ENCODE results near the gene BORCS6. TPM values are rescaled to one million over a fixed set of nuclear protein-coding genes. Genes with fewer than 3 reads are reported as not detected.

BORCS6 gene
- total RNA-seq, 1 donor from 2014 or later, result 0.71 TPM

- H3K27ac ChIP-seq, result no peak overlapping the region
- Mint-ChIP-seq H3K4me1 (peaks cover 3% of the 10 kb centered on the region), H3K9me3 (no peaks in the 10 kb centered on the region), H3K27me3 (ENCODE audit: insufficient read depth, low read depth) (peaks cover 12% of the 10 kb centered on the region), H3K27ac (no peak overlapping the region), H3K36me3 (peaks cover 14% of the 10 kb centered on the region), H3K4me3 (no peak overlapping the region)
- H3K9me3 ChIP-seq (ENCODE audit: low read depth), result no peaks in the 10 kb centered on the region
- no peak overlapping the region for H3K4me3 ChIP-seq
- DNase-seq (ENCODE audit: low spot score), result no peak
- no peaks in the 10 kb centered on the region for H3K36me3 ChIP-seq
- no peaks in the 10 kb centered on the region for H3K4me1 ChIP-seq
- no peak overlapping the region for H2AFZ ChIP-seq (replicated peaks)
- TF ChIP-seq EZH2 (IDR thresholded peaks at IDR 0.05), result no peak
- no peak for TF ChIP-seq EZH2phosphoT487 (IDR thresholded peaks at IDR 0.05)
- TF ChIP-seq, protein P1, sequence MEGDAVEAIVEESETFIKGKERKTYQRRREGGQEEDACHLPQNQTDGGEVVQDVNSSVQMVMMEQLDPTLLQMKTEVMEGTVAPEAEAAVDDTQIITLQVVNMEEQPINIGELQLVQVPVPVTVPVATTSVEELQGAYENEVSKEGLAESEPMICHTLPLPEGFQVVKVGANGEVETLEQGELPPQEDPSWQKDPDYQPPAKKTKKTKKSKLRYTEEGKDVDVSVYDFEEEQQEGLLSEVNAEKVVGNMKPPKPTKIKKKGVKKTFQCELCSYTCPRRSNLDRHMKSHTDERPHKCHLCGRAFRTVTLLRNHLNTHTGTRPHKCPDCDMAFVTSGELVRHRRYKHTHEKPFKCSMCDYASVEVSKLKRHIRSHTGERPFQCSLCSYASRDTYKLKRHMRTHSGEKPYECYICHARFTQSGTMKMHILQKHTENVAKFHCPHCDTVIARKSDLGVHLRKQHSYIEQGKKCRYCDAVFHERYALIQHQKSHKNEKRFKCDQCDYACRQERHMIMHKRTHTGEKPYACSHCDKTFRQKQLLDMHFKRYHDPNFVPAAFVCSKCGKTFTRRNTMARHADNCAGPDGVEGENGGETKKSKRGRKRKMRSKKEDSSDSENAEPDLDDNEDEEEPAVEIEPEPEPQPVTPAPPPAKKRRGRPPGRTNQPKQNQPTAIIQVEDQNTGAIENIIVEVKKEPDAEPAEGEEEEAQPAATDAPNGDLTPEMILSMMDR (IDR thresholded peaks at IDR 0.05), result no peak
- peaks cover 4% of the 10 kb centered on the region for H3F3A ChIP-seq (ENCODE audit: low read depth)
- no peak overlapping the region for H3K9ac ChIP-seq
- H3K27me3 ChIP-seq, result no peaks in the 10 kb centered on the region
- peaks cover 18% of the 10 kb centered on the region for H4K20me1 ChIP-seq (ENCODE audit: low read depth)
- no peak overlapping the region for H3K4me2 ChIP-seq
- H3K79me2 ChIP-seq (ENCODE audit: low read depth), result no peaks in the 10 kb centered on the region
Measured at GRCh38 chr17:8147141-8147804, 42.7 kb downstream of the BORCS6 start.

DNA sequence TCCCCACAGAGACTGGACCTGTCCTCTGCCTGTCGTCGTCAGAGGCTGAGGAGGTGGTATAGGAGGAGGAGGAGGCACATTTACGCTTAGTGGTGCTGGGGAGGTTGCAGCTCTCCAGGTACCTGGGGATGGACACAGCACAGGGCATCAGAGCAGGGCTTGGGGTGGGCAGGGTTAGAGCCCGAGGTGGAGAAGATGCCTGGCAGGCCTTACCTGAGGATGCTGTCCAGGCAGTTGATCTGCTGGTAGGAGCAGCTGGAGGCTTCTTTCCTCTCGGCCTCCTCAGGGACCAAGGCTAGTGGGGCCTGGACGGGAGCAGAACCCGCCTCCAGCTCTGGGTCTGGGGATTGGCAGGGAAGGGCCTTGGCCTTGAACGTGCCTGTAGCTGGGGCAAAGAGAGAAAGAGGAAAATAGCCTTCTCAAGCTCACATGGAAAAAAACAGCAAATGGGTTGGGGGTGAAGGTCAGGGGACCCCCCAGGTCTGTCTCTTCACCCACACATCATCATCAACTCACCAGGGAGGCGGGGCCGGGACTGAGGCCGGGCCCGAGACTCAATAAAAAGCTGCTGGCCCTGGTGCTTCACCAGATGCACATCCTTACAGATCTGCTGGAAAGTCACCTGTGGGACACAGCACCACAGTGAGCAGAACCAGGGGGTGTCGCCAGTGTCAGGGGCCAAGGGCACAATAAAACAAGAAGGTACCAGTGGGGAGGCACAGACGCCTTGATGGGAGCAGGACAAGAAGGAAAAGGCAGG is 43.4 kb downstream of the BORCS6 start:
- no peaks in the 10 kb centered on the region for H3K9me3 ChIP-seq (ENCODE audit: low read depth)
- no peak overlapping the region for H3K4me3 Mint-ChIP-seq
- no peak overlapping the region for H3K27ac Mint-ChIP-seq
- H2AFZ ChIP-seq (replicated peaks), result no peak overlapping the region
- no peak for DNase-seq (ENCODE audit: low spot score)
- peaks cover 13% of the 10 kb centered on the region for H4K20me1 ChIP-seq (ENCODE audit: low read depth)
- no peak overlapping the region for H3K4me2 ChIP-seq
- TF ChIP-seq EZH2phosphoT487 (IDR thresholded peaks at IDR 0.05) (no peak), EZH2 (IDR thresholded peaks at IDR 0.05) (no peak)
- TF ChIP-seq, protein P1 (IDR thresholded peaks at IDR 0.05), result no peak
- H3K9ac ChIP-seq, result no peak overlapping the region
- H3K9me3 Mint-ChIP-seq, result no peaks in the 10 kb centered on the region
- no peaks in the 10 kb centered on the region for H3K36me3 ChIP-seq
- H3K4me1 Mint-ChIP-seq, result peaks cover 3% of the 10 kb centered on the region
- peaks cover 15% of the 10 kb centered on the region for H3K36me3 Mint-ChIP-seq
- H3F3A ChIP-seq (ENCODE audit: low read depth), result peaks cover 4% of the 10 kb centered on the region
- no peaks in the 10 kb centered on the region for H3K79me2 ChIP-seq (ENCODE audit: low read depth)
- H3K4me3 ChIP-seq, result no peak overlapping the region
- H3K27ac ChIP-seq, result no peak overlapping the region
- H3K4me1 ChIP-seq, result no peaks in the 10 kb centered on the region
- H3K27me3 ChIP-seq, result no peaks in the 10 kb centered on the region
- H3K27me3 Mint-ChIP-seq (ENCODE audit: insufficient read depth, low read depth), result peaks cover 12% of the 10 kb centered on the region

DNA sequence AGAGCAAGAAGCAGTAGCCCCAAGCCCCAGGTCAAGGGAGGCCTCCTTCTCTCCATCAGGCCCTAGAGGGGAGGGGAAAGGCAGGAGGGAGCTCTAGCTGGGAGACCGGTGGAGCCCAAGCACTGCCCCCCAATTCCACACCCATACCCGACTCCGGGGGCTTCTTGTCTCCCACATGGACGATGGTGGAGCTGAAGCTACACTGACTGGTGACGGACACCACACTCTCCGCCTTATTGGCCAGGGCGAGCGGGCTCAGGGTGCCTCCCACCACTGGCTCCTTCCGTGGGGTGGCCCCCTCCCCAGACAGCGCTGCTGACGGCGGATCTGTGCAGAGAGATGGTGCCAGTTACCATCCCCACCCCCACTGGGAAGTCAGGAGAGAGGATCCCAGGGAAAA is 44.2 kb downstream of the BORCS6 start:
- H3K4me3 Mint-ChIP-seq, result no peak overlapping the region
- H3K36me3 ChIP-seq, result no peaks in the 10 kb centered on the region
- H3K36me3 Mint-ChIP-seq, result peaks cover 20% of the 10 kb centered on the region
- H3K4me1 ChIP-seq, result no peaks in the 10 kb centered on the region
- no peak for TF ChIP-seq EZH2 (IDR thresholded peaks at IDR 0.05)
- no peak for TF ChIP-seq EZH2phosphoT487 (IDR thresholded peaks at IDR 0.05)
- TF ChIP-seq, protein P1 (IDR thresholded peaks at IDR 0.05), result no peak
- peaks cover 11% of the 10 kb centered on the region for H3K27me3 Mint-ChIP-seq (ENCODE audit: insufficient read depth, low read depth)
- H3K27me3 ChIP-seq, result no peaks in the 10 kb centered on the region
- no peak overlapping the region for H3K9ac ChIP-seq
- H3K4me2 ChIP-seq, result no peak overlapping the region
- DNase-seq (ENCODE audit: low spot score), result no peak
- no peak overlapping the region for H3K27ac ChIP-seq
- H3K9me3 Mint-ChIP-seq, result no peaks in the 10 kb centered on the region
- no peaks in the 10 kb centered on the region for H3K9me3 ChIP-seq (ENCODE audit: low read depth)
- H3K4me3 ChIP-seq, result no peak overlapping the region
- peaks cover 3% of the 10 kb centered on the region for H3F3A ChIP-seq (ENCODE audit: low read depth)
- H3K79me2 ChIP-seq (ENCODE audit: low read depth), result no peaks in the 10 kb centered on the region
- peaks cover 3% of the 10 kb centered on the region for H3K4me1 Mint-ChIP-seq
- no peak overlapping the region for H2AFZ ChIP-seq (replicated peaks)
- no peak overlapping the region for H3K27ac Mint-ChIP-seq
- peaks cover 10% of the 10 kb centered on the region for H4K20me1 ChIP-seq (ENCODE audit: low read depth)

Data from neural progenitor cell (in vitro differentiated cells).